ENCODE measurements around the gene LRRC37B. TPM values are rescaled to one million over a fixed set of nuclear protein-coding genes. Genes with fewer than 3 reads are reported as not detected.
A peak's percentile ranks its signal among the peaks of the same experiment; 100 is the strongest.
"Not testable (repeated sequence)": the region's sequence is repeated elsewhere in the genome, so short reads cannot be mapped to it uniquely, and the experiment has no call there.

The LRRC37B gene
- total RNA-seq, 1 experiment from 2014 or later: 11.8 TPM

GRCh38 chr17:32066863-32067642 lies 59.9 kb downstream of the LRRC37B start:
- H3K36me3 Mint-ChIP-seq (ENCODE audit: insufficient read depth, unreplicated experiment); H3K27ac Mint-ChIP-seq (ENCODE audit: low read depth, unreplicated experiment); H3K4me1 Mint-ChIP-seq (ENCODE audit: insufficient read depth, unreplicated experiment); BruUV-seq (replicated peaks); H3K9me3 Mint-ChIP-seq (ENCODE audit: unreplicated experiment); POLR2A ChIA-PET; CTCF ChIA-PET; H3K27me3 Mint-ChIP-seq (ENCODE audit: insufficient read depth, unreplicated experiment); intact Hi-C loops (cut with micrococcal nuclease); H3K4me3 Mint-ChIP-seq (ENCODE audit: unreplicated experiment): not testable (repeated sequence)
- TF ChIP-seq CTCF (IDR thresholded peaks at IDR 0.05; ENCODE audit: unreplicated experiment): peak; percentile 29
- peak; percentile 4 for DNase-seq (ENCODE audit: unreplicated experiment)

GRCh38 chr17:32069067-32069466 lies 61.9 kb downstream of the LRRC37B start:
- POLR2A ChIA-PET; H3K4me1 Mint-ChIP-seq (ENCODE audit: insufficient read depth, unreplicated experiment); BruUV-seq (replicated peaks); H3K4me3 Mint-ChIP-seq (ENCODE audit: unreplicated experiment); H3K36me3 Mint-ChIP-seq (ENCODE audit: insufficient read depth, unreplicated experiment); H3K27me3 Mint-ChIP-seq (ENCODE audit: insufficient read depth, unreplicated experiment); H3K27ac Mint-ChIP-seq (ENCODE audit: low read depth, unreplicated experiment); DNase-seq (ENCODE audit: unreplicated experiment); intact Hi-C loops (cut with micrococcal nuclease); H3K9me3 Mint-ChIP-seq (ENCODE audit: unreplicated experiment); CTCF ChIA-PET: not testable (repeated sequence)

GRCh38 chr17:32071961-32072360 lies 64.8 kb downstream of the LRRC37B start:
- CTCF ChIA-PET; H3K4me3 Mint-ChIP-seq (ENCODE audit: unreplicated experiment); intact Hi-C loops (cut with micrococcal nuclease); H3K36me3 Mint-ChIP-seq (ENCODE audit: insufficient read depth, unreplicated experiment); H3K4me1 Mint-ChIP-seq (ENCODE audit: insufficient read depth, unreplicated experiment); BruUV-seq (replicated peaks); H3K27ac Mint-ChIP-seq (ENCODE audit: low read depth, unreplicated experiment); POLR2A ChIA-PET; H3K9me3 Mint-ChIP-seq (ENCODE audit: unreplicated experiment); H3K27me3 Mint-ChIP-seq (ENCODE audit: insufficient read depth, unreplicated experiment); DNase-seq (ENCODE audit: unreplicated experiment): not testable (repeated sequence)

GRCh38 chr17:32073131-32073530 lies 65.9 kb downstream of the LRRC37B start:
- H3K27me3 Mint-ChIP-seq (ENCODE audit: insufficient read depth, unreplicated experiment); H3K36me3 Mint-ChIP-seq (ENCODE audit: insufficient read depth, unreplicated experiment); BruUV-seq (replicated peaks); H3K4me3 Mint-ChIP-seq (ENCODE audit: unreplicated experiment); H3K9me3 Mint-ChIP-seq (ENCODE audit: unreplicated experiment); intact Hi-C loops (cut with micrococcal nuclease); POLR2A ChIA-PET; H3K4me1 Mint-ChIP-seq (ENCODE audit: insufficient read depth, unreplicated experiment); DNase-seq (ENCODE audit: unreplicated experiment); H3K27ac Mint-ChIP-seq (ENCODE audit: low read depth, unreplicated experiment); CTCF ChIA-PET: not testable (repeated sequence)

GRCh38 chr17:32079753-32080152 lies 72.6 kb downstream of the LRRC37B start:
- H3K27me3 Mint-ChIP-seq (ENCODE audit: insufficient read depth, unreplicated experiment); intact Hi-C loops (cut with micrococcal nuclease); DNase-seq (ENCODE audit: unreplicated experiment); CTCF ChIA-PET; POLR2A ChIA-PET; H3K36me3 Mint-ChIP-seq (ENCODE audit: insufficient read depth, unreplicated experiment); H3K4me3 Mint-ChIP-seq (ENCODE audit: unreplicated experiment); H3K27ac Mint-ChIP-seq (ENCODE audit: low read depth, unreplicated experiment); BruUV-seq (replicated peaks); H3K9me3 Mint-ChIP-seq (ENCODE audit: unreplicated experiment); H3K4me1 Mint-ChIP-seq (ENCODE audit: insufficient read depth, unreplicated experiment): not testable (repeated sequence)

GRCh38 chr17:32083550-32083979 lies 76.4 kb downstream of the LRRC37B start:
- H3K27ac Mint-ChIP-seq (ENCODE audit: low read depth, unreplicated experiment); BruUV-seq (replicated peaks); H3K27me3 Mint-ChIP-seq (ENCODE audit: insufficient read depth, unreplicated experiment); intact Hi-C loops (cut with micrococcal nuclease); POLR2A ChIA-PET; H3K4me1 Mint-ChIP-seq (ENCODE audit: insufficient read depth, unreplicated experiment); H3K36me3 Mint-ChIP-seq (ENCODE audit: insufficient read depth, unreplicated experiment); CTCF ChIA-PET; H3K4me3 Mint-ChIP-seq (ENCODE audit: unreplicated experiment); DNase-seq (ENCODE audit: unreplicated experiment); H3K9me3 Mint-ChIP-seq (ENCODE audit: unreplicated experiment): not testable (repeated sequence)

- BruUV-seq (replicated peaks); POLR2A ChIA-PET; H3K36me3 Mint-ChIP-seq (ENCODE audit: insufficient read depth, unreplicated experiment); H3K27ac Mint-ChIP-seq (ENCODE audit: low read depth, unreplicated experiment); CTCF ChIA-PET; H3K9me3 Mint-ChIP-seq (ENCODE audit: unreplicated experiment); intact Hi-C loops (cut with micrococcal nuclease); H3K4me1 Mint-ChIP-seq (ENCODE audit: insufficient read depth, unreplicated experiment); H3K4me3 Mint-ChIP-seq (ENCODE audit: unreplicated experiment); DNase-seq (ENCODE audit: unreplicated experiment); H3K27me3 Mint-ChIP-seq (ENCODE audit: insufficient read depth, unreplicated experiment): not testable (repeated sequence)
Observed at GRCh38 chr17:32084003-32084941, 77.1 kb downstream of the LRRC37B start.

- BruUV-seq (replicated peaks); H3K4me1 Mint-ChIP-seq (ENCODE audit: insufficient read depth, unreplicated experiment); POLR2A ChIA-PET; H3K36me3 Mint-ChIP-seq (ENCODE audit: insufficient read depth, unreplicated experiment); DNase-seq (ENCODE audit: unreplicated experiment); intact Hi-C loops (cut with micrococcal nuclease); H3K27ac Mint-ChIP-seq (ENCODE audit: low read depth, unreplicated experiment); H3K9me3 Mint-ChIP-seq (ENCODE audit: unreplicated experiment); CTCF ChIA-PET; H3K4me3 Mint-ChIP-seq (ENCODE audit: unreplicated experiment); H3K27me3 Mint-ChIP-seq (ENCODE audit: insufficient read depth, unreplicated experiment): not testable (repeated sequence)
Observed at GRCh38 chr17:32084942-32085829, 78.0 kb downstream of the LRRC37B start.
